DMS153 (cell line): ENCODE results near the gene FOXO3B.
"Not testable (repeated sequence)": the region's sequence is repeated elsewhere in the genome, so short reads cannot be mapped to it uniquely, and the experiment has no call there.

Experiments used
- DNase-seq: peaks from one replicate; lab custom pipeline; 2025; lab: John Stamatoyannopoulos, UW

The FOXO3B gene

GRCh38 chr17:18681767-18682571 lies at the start of gene FOXO3B:
FOXO3B (minus strand) TSS chr17:18682314; CDS start chr17:18681651, 663 bp downstream.
- DNase-seq, result peak; percentile 88

GRCh38 chr17:18723509-18723908 lies 41.4 kb upstream of the FOXO3B start:
- not testable (repeated sequence) for DNase-seq

DNA sequence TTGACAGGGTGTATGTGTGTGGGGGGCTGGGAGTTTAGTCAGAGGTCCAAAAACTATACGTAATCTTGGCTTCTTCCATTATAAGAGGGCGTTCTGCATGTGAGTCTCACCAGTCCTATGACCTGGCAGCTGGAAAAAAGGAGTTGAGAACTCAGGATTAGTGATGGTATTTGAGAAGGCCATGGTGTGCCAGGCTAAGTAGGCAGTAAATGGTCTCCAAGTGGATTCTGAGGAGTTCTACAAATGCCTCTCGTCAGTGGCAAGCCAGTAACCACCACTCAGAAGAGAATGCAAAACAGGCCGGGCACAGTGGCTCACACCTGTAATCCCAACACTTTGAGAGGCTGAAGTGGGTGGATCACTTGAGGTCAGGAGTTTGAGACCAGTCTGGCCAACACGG lies 40.5 kb upstream of the FOXO3B start:
- not testable (repeated sequence) for DNase-seq

DNA sequence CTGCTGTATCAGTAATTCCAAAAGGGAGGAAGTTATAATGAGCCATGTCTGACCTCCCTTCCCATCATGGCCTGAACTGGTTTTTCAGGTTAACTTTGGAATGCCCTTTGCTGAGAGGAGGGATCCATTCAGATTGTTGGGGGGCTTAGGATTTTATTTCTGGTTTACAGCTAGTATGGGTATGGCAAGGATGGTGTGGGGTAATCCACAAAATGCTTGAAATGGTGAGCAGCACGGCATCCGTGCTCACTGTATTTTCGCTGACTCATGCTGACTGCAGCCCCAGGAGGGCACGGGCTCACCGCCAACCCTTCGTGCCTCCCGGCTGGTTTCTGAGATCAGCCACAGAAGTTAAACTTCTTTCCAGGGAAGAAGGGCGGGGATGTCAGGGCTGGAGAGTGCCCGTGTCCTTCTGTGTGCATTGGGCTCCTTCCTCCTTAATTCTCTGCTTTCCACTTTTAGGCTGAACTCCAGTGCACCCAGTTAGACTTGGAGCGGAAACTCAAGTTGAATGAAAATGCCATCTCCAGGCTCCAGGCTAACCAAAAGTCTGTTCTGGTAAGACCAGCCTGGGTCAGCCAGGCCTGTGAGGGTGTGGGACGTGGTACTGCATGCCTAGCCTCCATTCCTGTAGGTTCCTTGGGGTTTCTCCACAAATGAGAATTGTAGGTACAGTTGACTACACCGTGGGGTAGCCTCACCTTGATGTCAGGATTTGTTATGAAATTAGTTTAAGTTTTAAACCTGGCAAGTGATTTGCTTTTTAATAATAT lies 39.8 kb upstream of the FOXO3B start:
- not testable (repeated sequence) for DNase-seq

DNA sequence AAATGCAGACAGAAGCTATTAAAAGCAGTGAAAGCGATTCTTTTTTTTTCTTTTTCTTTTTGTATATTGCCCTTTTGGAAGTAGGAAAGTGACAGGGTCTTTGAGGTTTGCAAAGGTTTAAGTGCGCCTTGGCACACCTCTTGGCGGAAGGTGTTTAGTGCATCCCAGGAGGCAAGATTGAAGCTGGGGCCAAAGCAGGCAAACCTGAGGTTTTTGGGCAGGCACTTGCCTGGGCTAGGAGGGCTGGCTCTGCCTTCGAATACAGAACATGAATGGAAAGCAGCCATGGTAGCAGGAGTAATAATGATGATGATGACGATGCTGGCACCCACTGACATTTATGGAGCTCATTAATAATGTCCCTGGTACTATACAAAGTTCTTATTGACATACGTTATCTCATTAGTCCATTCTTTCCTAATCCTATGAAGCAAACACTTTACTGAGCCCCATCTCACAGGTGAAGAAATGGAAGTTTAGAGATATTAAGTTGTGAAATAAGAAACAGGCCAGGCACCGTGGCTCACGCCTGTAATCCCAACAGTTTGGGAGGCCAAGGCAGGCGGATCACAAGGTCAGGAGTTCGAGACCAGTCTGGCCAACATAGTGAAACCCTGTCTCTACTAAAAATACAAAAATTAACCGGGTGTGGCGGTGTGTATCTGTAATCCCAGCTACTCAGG lies 37.5 kb upstream of the FOXO3B start:
- DNase-seq, result not testable (repeated sequence)

DNA sequence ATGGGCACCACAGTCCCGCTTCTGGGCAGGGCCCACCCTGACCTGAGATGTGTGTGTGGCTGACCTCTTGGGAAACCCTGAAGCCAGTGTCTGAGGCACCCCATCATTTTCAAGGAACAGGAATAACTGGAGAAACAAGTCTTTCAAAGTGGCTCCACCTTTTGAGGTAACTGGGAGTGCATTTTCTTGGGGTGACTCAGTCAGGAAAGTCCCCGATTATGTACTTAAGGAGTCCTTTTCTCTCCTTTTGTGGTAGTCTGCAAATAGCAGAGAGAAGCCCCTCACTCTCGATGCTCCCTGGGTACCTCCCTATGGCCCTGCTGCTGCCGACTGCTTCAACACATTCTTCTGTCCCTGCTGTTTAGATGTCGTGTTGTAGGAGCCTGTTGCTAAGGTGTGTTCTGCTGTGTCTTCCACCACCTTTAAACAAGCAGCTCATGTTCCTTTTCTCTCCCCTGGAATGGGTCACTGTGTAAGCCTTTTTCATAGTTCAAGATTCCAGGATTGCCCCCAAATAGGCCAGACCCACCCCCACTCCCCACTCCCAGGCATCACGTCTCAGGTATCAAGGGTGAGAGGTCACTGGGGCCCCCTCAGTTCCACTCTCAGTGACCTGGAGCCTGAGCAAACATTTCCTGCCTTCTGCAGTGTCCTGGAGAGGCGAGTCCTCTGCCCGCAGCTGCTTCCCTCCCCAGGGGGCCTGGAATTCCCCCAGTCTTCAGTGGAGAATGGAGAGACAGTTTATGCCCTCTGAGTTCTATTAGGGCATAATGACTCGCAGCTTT lies 36.7 kb upstream of the FOXO3B start:
- DNase-seq, result peak; percentile 0

DNA sequence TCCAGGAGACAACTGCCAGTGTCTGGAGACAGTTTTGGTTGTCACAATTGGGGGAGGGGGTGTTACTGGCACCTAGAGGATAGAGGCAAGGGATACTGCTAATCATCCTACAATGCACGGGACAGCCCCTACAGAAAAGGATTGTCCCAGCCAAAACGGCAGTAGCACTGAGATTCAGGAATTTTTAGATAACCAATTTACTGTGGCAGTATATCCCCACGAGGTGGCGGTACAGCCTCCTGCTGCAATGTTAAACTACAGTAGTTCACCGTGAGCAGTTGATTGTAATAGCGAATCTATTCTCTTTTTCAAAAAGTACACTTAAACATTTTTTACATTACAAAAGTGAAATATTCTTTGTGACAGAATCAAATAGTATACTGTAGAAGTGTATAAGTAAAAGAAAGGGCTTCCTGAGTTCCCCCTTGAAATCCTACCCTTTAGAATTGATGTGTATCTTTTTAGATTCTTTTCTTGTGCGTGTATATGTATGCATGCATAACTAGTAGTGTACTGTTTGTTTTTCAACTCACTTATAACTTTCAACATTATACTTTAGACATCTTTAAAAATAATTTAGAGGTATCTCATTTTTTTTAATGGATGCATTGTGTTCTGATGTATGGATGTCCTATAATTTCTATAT lies 30.4 kb upstream of the FOXO3B start:
- not testable (repeated sequence) for DNase-seq

DNA sequence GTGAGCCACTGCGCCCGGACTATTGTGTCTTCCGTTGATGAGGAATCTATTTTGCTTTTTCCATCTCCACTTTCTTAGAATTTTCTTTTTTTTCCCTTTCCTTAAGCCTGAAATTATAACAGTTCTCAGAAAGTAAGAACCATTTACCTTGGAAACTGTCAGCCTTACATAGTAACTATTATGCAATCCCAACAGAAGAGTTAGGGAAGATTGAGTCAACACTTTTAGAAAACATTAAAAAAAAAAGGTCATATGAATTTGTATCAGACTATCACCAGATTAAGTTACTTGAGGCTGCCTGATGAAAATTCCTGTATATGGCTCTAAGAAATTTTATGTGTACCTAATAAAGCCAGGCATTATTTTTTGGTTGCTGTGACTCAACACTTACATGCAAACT lies 26.1 kb upstream of the FOXO3B start:
- not testable (repeated sequence) for DNase-seq

GRCh38 chr17:18705955-18706354 lies 23.8 kb upstream of the FOXO3B start:
- DNase-seq, result not testable (repeated sequence)

- not testable (repeated sequence) for DNase-seq
Observed at GRCh38 chr17:18698473-18699103, 16.5 kb upstream of the FOXO3B start.

GRCh38 chr17:18695143-18695542 lies 13.0 kb upstream of the FOXO3B start:
- DNase-seq, result not testable (repeated sequence)

GRCh38 chr17:18682668-18683067 lies 554 bp upstream of the FOXO3B start:
- DNase-seq, result not testable (repeated sequence)

GRCh38 chr17:18677381-18677780 lies 4.7 kb downstream of the FOXO3B start:
- DNase-seq, result not testable (repeated sequence)

DNA sequence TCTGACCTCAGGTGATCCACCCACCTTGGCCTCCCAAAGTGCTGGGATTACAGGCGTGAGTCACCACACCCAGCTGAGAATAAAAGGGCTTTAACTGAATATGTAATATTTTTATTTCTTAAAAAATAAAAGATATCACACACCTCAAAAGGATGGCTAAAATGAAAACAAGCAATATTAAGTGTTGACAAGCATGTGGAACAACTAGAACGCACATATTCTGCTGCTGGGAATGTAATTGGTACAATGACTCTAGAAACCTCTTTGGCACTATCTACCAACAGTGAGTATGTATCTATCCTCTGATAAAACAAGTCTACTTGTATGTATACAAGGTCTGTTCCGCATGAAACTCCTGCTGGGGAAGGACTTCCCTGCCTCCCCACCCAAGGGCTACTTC lies 5.2 kb downstream of the FOXO3B start:
- not testable (repeated sequence) for DNase-seq

DNA sequence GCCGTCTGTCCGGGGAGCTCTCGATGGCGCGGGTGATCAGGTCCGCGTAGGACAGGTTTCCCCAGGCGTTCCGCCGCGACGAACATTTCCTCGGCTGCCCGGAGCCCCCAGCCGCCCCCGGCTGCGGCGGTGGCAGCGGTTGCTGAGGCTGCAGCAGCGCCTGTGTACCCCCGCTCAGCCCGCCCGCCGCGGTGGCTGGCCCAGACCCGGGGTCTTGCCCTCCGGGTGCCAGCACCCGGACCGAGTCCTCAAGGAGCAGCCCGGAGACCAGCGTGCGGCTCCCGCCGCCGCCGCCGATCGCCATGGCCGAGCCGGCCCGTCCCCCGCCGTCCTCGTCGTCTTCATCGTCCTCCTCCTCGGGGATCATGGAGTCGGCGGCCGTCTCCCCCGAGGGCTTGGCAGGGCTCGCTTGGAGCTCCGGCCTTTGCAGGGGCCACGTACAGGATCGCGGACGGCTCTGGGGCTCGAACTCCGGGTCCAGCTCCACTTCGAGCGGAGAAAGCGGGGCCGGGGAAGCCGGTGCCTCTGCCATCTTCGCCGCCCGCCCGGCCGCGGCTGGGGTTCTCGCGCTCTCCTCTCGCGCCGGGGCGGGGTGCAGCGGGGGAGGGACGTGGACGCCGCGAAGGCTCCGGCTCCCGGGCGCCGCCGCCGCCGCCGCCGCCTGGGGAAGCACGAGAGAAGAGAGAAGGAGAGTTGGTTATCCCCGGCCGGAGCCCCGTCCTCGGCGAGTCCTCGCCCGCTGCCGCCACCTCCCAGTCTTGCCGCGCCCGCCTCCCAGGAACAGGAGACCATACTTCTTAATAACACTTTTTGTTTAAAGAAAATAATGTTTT lies 9.5 kb downstream of the FOXO3B start:
- DNase-seq, result not testable (repeated sequence)

DNA sequence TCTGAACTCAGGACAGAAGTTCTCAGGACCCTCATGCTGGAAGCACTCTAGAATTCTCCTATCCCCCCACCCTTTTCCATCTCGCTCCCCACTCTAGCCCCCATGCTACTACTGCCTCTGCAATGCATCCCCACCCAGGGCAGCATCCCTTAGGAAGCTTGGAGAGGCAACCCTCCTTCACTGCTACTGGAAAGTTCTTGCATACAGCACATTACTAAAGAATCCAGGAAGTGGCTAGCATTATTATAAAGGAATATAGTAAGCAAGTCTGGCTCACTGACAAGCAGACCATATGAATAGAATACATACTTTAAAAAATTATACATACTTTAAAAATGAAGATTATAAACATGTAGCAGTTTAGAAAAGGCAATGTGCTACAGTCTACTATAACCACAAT lies 13.5 kb downstream of the FOXO3B start:
- not testable (repeated sequence) for DNase-seq

DNA sequence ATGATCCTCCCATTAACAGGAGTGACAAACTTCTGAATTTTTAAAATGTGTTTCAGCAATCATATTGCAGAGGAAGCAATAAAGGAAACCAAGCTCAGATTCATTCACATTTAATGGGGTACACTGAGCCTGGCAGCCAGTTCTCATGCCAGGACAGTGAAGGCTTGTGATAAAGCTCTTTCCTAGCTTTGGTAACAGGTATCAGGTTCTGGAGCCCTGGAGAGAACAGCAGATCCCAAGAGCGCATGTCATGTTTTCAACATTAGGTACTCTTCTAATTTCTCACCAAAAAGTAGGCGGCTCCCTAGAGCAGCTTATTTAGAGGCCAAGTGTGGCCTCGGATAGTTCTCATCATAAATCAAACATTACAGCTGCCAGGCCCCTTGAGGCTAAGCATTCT lies 14.6 kb downstream of the FOXO3B start:
- not testable (repeated sequence) for DNase-seq

GRCh38 chr17:18666326-18666725 lies 15.8 kb downstream of the FOXO3B start:
- not testable (repeated sequence) for DNase-seq

DNA sequence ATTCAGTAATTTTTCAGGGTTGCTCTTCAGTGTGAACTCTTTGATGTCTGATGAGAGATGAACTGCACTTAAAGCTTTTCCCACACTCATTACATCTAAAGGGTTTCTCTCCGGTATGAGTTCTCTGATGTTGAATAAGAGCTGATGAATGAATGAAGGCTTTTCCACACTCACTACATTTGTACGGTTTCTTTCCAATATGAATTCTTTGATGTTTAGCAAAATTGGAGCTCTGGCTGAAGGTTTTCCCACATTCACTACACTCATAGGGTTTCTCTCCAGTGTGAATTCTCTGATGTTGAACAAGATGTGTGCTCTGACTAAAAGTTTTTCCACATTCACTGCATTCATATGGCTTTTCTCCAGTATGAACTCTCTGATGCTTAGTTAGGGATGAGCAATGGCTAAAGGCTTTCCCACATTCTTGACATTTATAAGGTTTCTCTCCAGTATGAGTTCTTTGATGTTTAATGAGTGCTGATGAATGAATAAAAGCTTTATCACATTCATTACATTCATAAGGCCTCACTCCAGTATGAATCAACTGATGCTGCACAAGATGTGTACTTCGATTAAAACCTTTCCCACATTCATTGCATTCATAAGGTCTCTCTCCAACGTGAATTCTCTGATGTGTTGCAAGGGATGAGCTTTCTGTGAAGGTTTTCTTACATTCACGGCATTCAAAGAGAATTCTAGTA lies 20.0 kb downstream of the FOXO3B start:
- DNase-seq, result not testable (repeated sequence)
